Measurements from ENCODE around the gene ERVH48-1. TPM values are rescaled to one million over a fixed set of nuclear protein-coding genes. Genes with fewer than 3 reads are reported as not detected.
"Not testable (repeated sequence)": the region's sequence is repeated elsewhere in the genome, so short reads cannot be mapped to it uniquely, and the experiment has no call there.

ERVH48-1 gene
- total RNA-seq, 2 donors from 2014 or later: not detected

GRCh38 chr21:42933137-42933970, 7.9 kb upstream of the ERVH48-1 start:
- not testable (repeated sequence) for H3K4me3 Mint-ChIP-seq; H3K27ac Mint-ChIP-seq; DNase-seq; ATAC-seq; H3K4me1 Mint-ChIP-seq; H3K27me3 Mint-ChIP-seq; H3K36me3 Mint-ChIP-seq (ENCODE audit: low read depth); H3K9me3 ChIP-seq (ENCODE audit: control insufficient read depth, low read length, poor library complexity, severe bottlenecking)

DNA sequence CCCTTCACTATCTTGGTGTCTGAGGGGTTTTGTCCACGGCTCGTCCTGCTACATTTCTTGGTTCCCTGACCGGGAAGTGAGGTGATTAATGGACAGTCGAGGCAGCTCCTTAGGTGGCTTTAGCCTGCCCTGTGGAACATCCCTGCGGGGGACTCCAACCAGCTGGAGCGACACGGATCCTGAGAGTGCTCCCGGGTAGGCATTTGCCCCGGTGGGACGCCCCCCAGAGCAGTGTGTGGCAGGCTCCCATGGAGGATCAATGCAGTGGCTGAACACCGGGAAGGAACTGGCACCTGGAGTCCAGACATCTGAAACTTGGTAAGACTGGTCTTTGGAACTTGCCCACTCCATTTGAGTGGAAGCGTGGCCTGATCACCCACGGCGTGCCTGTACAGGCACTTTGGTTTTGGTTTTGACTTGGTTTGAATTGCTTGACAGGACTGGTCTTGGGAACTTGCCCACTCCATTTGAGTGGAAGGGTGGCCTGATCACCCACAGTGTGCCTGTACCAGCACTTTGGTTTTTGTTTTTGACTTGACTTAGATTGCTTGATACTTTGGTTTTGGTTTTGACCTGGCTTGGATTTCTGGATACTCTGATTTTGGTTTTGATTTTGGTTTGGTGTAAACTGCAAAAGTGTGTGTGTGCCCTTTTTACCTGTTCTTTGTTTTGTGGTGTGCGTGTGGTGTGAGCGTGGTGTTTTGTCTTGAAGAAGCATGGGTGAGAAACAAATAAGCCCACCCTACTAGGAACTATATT, 7.1 kb upstream of the ERVH48-1 start:
- not testable (repeated sequence) for DNase-seq; H3K36me3 Mint-ChIP-seq (ENCODE audit: low read depth)

DNA sequence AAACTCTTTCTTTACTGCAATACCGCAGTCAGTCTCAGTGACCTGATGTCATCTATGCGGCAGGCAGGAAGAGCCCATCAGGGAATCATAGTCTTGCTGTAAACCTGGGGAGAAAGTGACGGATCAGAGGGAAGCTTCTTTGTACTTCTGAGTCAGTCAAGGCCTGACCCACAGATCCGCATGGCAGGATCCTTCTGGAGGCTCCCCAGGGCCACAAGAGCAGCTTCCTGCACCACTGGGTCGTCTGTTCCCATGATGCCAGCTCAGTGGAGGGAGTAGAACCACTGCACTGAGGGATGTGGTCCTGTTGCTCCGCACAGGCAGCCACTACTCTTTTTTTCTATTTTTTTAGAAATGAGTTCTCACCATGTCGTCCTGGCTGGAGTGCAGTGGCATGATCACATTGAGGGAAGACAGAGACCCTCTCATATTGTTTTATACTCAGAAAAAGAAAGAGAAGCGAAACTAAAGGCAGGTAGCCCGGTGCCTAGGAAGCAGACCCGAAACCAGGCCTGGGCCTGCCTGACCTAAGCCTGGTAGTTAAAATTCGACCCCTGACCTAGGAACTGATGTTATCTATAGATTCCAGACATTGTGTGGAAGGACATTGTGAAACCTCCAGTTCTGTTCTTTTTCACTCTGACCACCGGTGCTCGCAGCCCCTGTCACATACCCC, 6.3 kb upstream of the ERVH48-1 start:
- H3K27me3 Mint-ChIP-seq: no peaks in the 10 kb centered on the region
- H3K36me3 Mint-ChIP-seq (ENCODE audit: low read depth): peaks cover 2% of the 10 kb centered on the region
- ATAC-seq (no peak), DNase-seq (no peak)
- H3K27ac Mint-ChIP-seq: no peak overlapping the region
- H3K4me1 Mint-ChIP-seq: no peaks in the 10 kb centered on the region
- no peak overlapping the region for H3K4me3 Mint-ChIP-seq
- no peaks in the 10 kb centered on the region for H3K9me3 ChIP-seq (ENCODE audit: control insufficient read depth, low read length, poor library complexity, severe bottlenecking)

More for the DNA sequence above, 7.1 kb upstream of the ERVH48-1 start:
- not testable (repeated sequence) for ATAC-seq; H3K27me3 Mint-ChIP-seq; H3K4me3 Mint-ChIP-seq; H3K4me1 Mint-ChIP-seq; H3K27ac Mint-ChIP-seq; H3K9me3 ChIP-seq (ENCODE audit: control insufficient read depth, low read length, poor library complexity, severe bottlenecking)

DNA sequence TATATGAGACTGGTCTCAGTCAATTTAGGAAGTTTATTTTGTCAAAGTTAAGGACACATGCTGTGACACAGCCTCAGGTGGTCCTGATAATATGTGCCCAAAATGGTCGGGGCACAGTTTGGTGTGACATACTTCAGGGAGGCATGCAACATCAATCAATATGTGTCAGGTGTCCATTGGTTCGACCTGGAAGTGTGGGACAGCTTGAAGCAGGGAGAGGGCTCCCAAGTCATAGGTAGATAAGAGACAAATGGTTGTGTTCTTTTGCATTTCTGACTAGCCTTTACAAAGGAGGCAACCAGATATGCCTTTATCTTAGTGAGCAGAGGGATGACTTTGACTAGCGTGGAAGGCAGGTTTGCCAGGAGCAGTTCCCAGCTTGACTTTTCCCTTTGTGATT, 4.5 kb upstream of the ERVH48-1 start:
- DNase-seq (no peak), ATAC-seq (no peak)
- H3K27me3 Mint-ChIP-seq: no peaks in the 10 kb centered on the region
- no peaks in the 10 kb centered on the region for H3K9me3 ChIP-seq (ENCODE audit: control insufficient read depth, low read length, poor library complexity, severe bottlenecking)
- H3K4me3 Mint-ChIP-seq: no peak overlapping the region
- no peaks in the 10 kb centered on the region for H3K4me1 Mint-ChIP-seq
- H3K27ac Mint-ChIP-seq: peak overlapping the region; percentile 41
- peaks cover 2% of the 10 kb centered on the region for H3K36me3 Mint-ChIP-seq (ENCODE audit: low read depth)

- ATAC-seq; H3K27ac Mint-ChIP-seq; H3K9me3 ChIP-seq (ENCODE audit: control insufficient read depth, low read length, poor library complexity, severe bottlenecking); H3K4me3 Mint-ChIP-seq; DNase-seq; H3K36me3 Mint-ChIP-seq (ENCODE audit: low read depth); H3K27me3 Mint-ChIP-seq: not testable (repeated sequence)
- H3K4me1 Mint-ChIP-seq: peaks cover 14% of the 10 kb centered on the region
These were observed 2.2 kb upstream of the ERVH48-1 start for GRCh38 chr21:42927474-42928200.

DNA sequence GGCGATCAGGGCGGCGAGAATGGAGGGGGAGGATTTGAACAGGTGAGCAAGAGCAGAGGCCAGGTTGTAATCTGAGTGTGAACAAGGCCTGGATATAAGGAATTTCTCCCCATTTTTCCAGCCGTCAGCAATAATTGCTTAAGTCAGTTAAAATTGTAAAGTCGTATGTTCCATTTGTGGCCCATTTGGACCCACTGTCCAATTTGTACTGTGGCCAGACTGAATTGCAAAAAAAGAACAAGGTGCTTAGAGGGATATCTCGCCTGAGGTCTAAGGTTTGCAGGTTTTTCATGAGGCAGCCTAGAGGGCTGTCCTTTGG, 1.0 kb downstream of the ERVH48-1 start:
- ATAC-seq: no peak
- peak overlapping the region; percentile 41 for H3K4me3 Mint-ChIP-seq
- peaks cover 14% of the 10 kb centered on the region for H3K4me1 Mint-ChIP-seq
- no peak for DNase-seq
- no peaks in the 10 kb centered on the region for H3K36me3 Mint-ChIP-seq (ENCODE audit: low read depth)
- no peaks in the 10 kb centered on the region for H3K27me3 Mint-ChIP-seq
- no peaks in the 10 kb centered on the region for H3K9me3 ChIP-seq (ENCODE audit: control insufficient read depth, low read length, poor library complexity, severe bottlenecking)
- peak overlapping the region; percentile 84 for H3K27ac Mint-ChIP-seq

GRCh38 chr21:42923553-42924432, 1.6 kb downstream of the ERVH48-1 start:
- Mint-ChIP-seq H3K36me3 (ENCODE audit: low read depth) (no peaks in the 10 kb centered on the region), H3K4me3 (peak overlapping the region; percentile 83), H3K4me1 (peaks cover 14% of the 10 kb centered on the region), H3K27me3 (no peaks in the 10 kb centered on the region), H3K27ac (peak overlapping the region; percentile 84)
- ATAC-seq (peak; percentile 93), DNase-seq (peak; percentile 15 to 41 (median 17))
- H3K9me3 ChIP-seq (ENCODE audit: control insufficient read depth, low read length, poor library complexity, severe bottlenecking): no peaks in the 10 kb centered on the region

GRCh38 chr21:42922918-42923317, 2.5 kb downstream of the ERVH48-1 start:
- Mint-ChIP-seq H3K27ac (peak overlapping the region; percentile 84), H3K36me3 (ENCODE audit: low read depth) (no peaks in the 10 kb centered on the region), H3K4me3 (no peak overlapping the region), H3K4me1 (peaks cover 16% of the 10 kb centered on the region), H3K27me3 (no peaks in the 10 kb centered on the region)
- H3K9me3 ChIP-seq (ENCODE audit: control insufficient read depth, low read length, poor library complexity, severe bottlenecking): no peaks in the 10 kb centered on the region
- no peak for DNase-seq
- no peak for ATAC-seq

DNA sequence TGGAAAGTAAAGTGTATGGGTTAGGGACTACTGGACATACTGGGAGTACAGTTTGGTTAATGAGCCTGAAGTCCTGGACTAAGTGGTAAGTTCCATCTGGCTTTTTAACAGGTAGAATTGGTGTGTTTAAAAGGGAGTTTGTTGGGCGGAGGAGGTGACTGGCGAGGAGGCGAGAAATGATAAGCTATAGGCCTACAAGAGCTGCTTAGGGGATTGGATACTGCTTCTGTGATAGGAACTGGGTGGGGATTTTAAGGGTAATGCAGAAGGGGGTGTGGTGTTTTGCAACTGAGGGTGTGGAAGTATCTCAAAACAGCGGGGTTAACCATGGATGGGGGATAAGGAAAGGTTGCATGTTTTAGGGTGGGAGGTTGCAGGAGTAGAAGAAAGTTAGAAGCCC, 3.5 kb downstream of the ERVH48-1 start:
- Mint-ChIP-seq H3K27me3 (no peaks in the 10 kb centered on the region), H3K4me3 (no peak overlapping the region), H3K36me3 (ENCODE audit: low read depth) (no peaks in the 10 kb centered on the region), H3K27ac (no peak overlapping the region), H3K4me1 (peaks cover 16% of the 10 kb centered on the region)
- ATAC-seq: no peak
- H3K9me3 ChIP-seq (ENCODE audit: control insufficient read depth, low read length, poor library complexity, severe bottlenecking): no peaks in the 10 kb centered on the region
- DNase-seq: no peak

DNA sequence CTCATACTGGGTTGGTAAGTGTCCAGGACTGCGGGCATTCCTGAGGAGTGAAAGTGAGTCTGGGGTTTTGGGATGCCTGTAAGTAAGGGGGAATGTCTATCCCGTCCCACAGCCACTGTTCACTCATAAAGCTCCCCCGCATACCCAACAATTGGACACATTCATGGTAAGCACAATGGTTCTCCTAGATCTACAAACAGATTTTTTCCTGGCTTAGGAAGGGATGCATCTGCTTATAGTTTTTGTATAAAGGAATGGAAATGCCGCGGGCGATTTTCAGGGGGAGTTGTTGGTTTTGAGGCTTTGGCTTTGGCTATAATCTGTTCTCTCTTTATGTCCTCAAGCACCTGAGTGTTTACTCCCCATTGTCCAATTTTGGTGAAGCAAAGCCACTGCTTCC, 7.1 kb downstream of the ERVH48-1 start:
- H3K4me3 Mint-ChIP-seq: no peak overlapping the region
- ATAC-seq (no peak), DNase-seq (no peak)
- no peaks in the 10 kb centered on the region for H3K9me3 ChIP-seq (ENCODE audit: control insufficient read depth, low read length, poor library complexity, severe bottlenecking)
- peaks cover 5% of the 10 kb centered on the region for H3K4me1 Mint-ChIP-seq
- no peak overlapping the region for H3K27ac Mint-ChIP-seq
- no peaks in the 10 kb centered on the region for H3K36me3 Mint-ChIP-seq (ENCODE audit: low read depth)
- no peaks in the 10 kb centered on the region for H3K27me3 Mint-ChIP-seq

- H3K36me3 Mint-ChIP-seq (ENCODE audit: low read depth): peaks cover 3% of the 10 kb centered on the region
- no peaks in the 10 kb centered on the region for H3K27me3 Mint-ChIP-seq
- H3K9me3 ChIP-seq (ENCODE audit: control insufficient read depth, low read length, poor library complexity, severe bottlenecking): no peaks in the 10 kb centered on the region
- H3K4me1 Mint-ChIP-seq: peaks cover 6% of the 10 kb centered on the region
- no peak overlapping the region for H3K4me3 Mint-ChIP-seq
- H3K27ac Mint-ChIP-seq: no peak overlapping the region
- DNase-seq (no peak), ATAC-seq (no peak)
These were observed 12.0 kb downstream of the ERVH48-1 start for GRCh38 chr21:42913476-42913875.

GRCh38 chr21:42911920-42912319, 13.5 kb downstream of the ERVH48-1 start:
- H3K4me3 Mint-ChIP-seq; DNase-seq; ATAC-seq; H3K36me3 Mint-ChIP-seq (ENCODE audit: low read depth); H3K27ac Mint-ChIP-seq; H3K9me3 ChIP-seq (ENCODE audit: control insufficient read depth, low read length, poor library complexity, severe bottlenecking); H3K4me1 Mint-ChIP-seq; H3K27me3 Mint-ChIP-seq: not testable (repeated sequence)
